SJSA1 (cell line): ENCODE data around the gene MPPED2. TPM values are rescaled to one million over a fixed set of nuclear protein-coding genes. Genes with fewer than 3 reads are reported as not detected.

Source experiments
- DNase-seq, 2 experiments: peaks; one replicate each; pipeline ENCODE4 v3.0.0-alpha.2; 2015 to 2020; ENCODE audit warnings: low spot score in 2 of 2, low read depth in 1 of 2
- H3K27ac ChIP-seq: fragments of 250-450 bp; sonication (Bioruptor Pico); 2 replicates; pipeline ENCODE4 v1.5.1; 2020; ENCODE audit warnings: mild to moderate bottlenecking, moderate library complexity
- H3K27me3 ChIP-seq: fragments of 250-450 bp; sonication (Bioruptor Pico); replicated peaks from 2 replicates; pipeline ENCODE4 v1.5.1; 2020; ENCODE audit warnings: mild to moderate bottlenecking, moderate library complexity
- H3K36me3 ChIP-seq: fragments of 250-450 bp; sonication (Bioruptor Pico); 2 replicates; pipeline ENCODE4 v1.5.1; 2020; ENCODE audit warnings: mild to moderate bottlenecking
- H3K4me1 ChIP-seq: fragments of 250-450 bp; sonication (Bioruptor Pico); replicated peaks from 2 replicates; pipeline ENCODE4 v1.6.1; 2021; ENCODE audit warnings: mild to moderate bottlenecking
- H3K4me3 ChIP-seq: fragments of 250-450 bp; sonication (Bioruptor Pico); 2 replicates; pipeline ENCODE4 v1.5.1; 2020; ENCODE audit warnings: mild to moderate bottlenecking
- H3K9me3 ChIP-seq: fragments of 250-450 bp; sonication (Bioruptor Pico); replicated peaks from 2 replicates; pipeline ENCODE4 v1.5.1; 2020; ENCODE audit warnings: mild to moderate bottlenecking
- total RNA-seq: library from RNA; depleted of rRNA; stranded (reverse); fragments of >200 nt; shearing (Covaris generic); gene quantifications from 2 replicates; pipeline ENCODE4 v1.2.3, GENCODE V29; 2014

The MPPED2 gene
- total RNA-seq, 1 experiment from 2014 or later = not detected

- H3K4me3 ChIP-seq = no peak overlapping the region
- H3K27me3 ChIP-seq = peaks cover 15% of the 10 kb centered on the region
- H3K4me1 ChIP-seq = no peaks in the 10 kb centered on the region
- no peaks in the 10 kb centered on the region for H3K9me3 ChIP-seq
- H3K36me3 ChIP-seq = no peaks in the 10 kb centered on the region
- no peak overlapping the region for H3K27ac ChIP-seq
- no peak for DNase-seq
Observed at GRCh38 chr11:30535818-30536217, 50.3 kb downstream of the MPPED2 start.

- Histone ChIP-seq H3K9me3 (no peaks in the 10 kb centered on the region), H3K36me3 (no peaks in the 10 kb centered on the region), H3K4me1 (no peaks in the 10 kb centered on the region), H3K27me3 (peaks cover 15% of the 10 kb centered on the region), H3K4me3 (no peak overlapping the region), H3K27ac (no peak overlapping the region)
- DNase-seq = no peak
Observed at GRCh38 chr11:30533445-30533947, 52.7 kb downstream of the MPPED2 start.

GRCh38 chr11:30527566-30527965, 58.6 kb downstream of the MPPED2 start:
- Histone ChIP-seq H3K9me3 (no peaks in the 10 kb centered on the region), H3K27ac (no peak overlapping the region), H3K4me3 (no peak overlapping the region), H3K36me3 (no peaks in the 10 kb centered on the region), H3K4me1 (no peaks in the 10 kb centered on the region), H3K27me3 (0 out of 2 replicates have a peak, but pooled peaks cover 4% of the 10 kb centered on the region)
- no peak for DNase-seq

GRCh38 chr11:30526558-30526957, 59.6 kb downstream of the MPPED2 start:
- 0 out of 2 replicates have a peak, but pooled peaks cover under 1% of the 10 kb centered on the region for H3K27me3 ChIP-seq
- H3K4me1 ChIP-seq = no peaks in the 10 kb centered on the region
- H3K27ac ChIP-seq = no peak overlapping the region
- H3K9me3 ChIP-seq = no peaks in the 10 kb centered on the region
- H3K4me3 ChIP-seq = no peak overlapping the region
- no peak for DNase-seq
- no peaks in the 10 kb centered on the region for H3K36me3 ChIP-seq

GRCh38 chr11:30522536-30523243, 63.5 kb downstream of the MPPED2 start:
- Histone ChIP-seq H3K9me3 (no peaks in the 10 kb centered on the region), H3K27ac (no peak overlapping the region), H3K36me3 (no peaks in the 10 kb centered on the region)

GRCh38 chr11:30521297-30522071, 64.7 kb downstream of the MPPED2 start:
- H3K9me3 ChIP-seq = no peaks in the 10 kb centered on the region
- no peaks in the 10 kb centered on the region for H3K4me1 ChIP-seq
- no peak overlapping the region for H3K27ac ChIP-seq
- no peak for DNase-seq
- no peak overlapping the region for H3K4me3 ChIP-seq
- H3K36me3 ChIP-seq = no peaks in the 10 kb centered on the region
- no peaks in the 10 kb centered on the region; the same call in 1 of the 2 replicates for H3K27me3 ChIP-seq

More at GRCh38 chr11:30522536-30523243, 63.5 kb downstream of the MPPED2 start:
- no peak overlapping the region for H3K4me3 ChIP-seq
- no peak for DNase-seq
- no peaks in the 10 kb centered on the region; the same call in 1 of the 2 replicates for H3K27me3 ChIP-seq
- no peaks in the 10 kb centered on the region for H3K4me1 ChIP-seq

GRCh38 chr11:30513087-30513486, 73.1 kb downstream of the MPPED2 start:
- H3K9me3 ChIP-seq = no peaks in the 10 kb centered on the region
- no peaks in the 10 kb centered on the region for H3K36me3 ChIP-seq
- DNase-seq = no peak
- no peaks in the 10 kb centered on the region for H3K27me3 ChIP-seq
- H3K27ac ChIP-seq = no peak overlapping the region
- H3K4me1 ChIP-seq = no peaks in the 10 kb centered on the region
- H3K4me3 ChIP-seq = no peak overlapping the region

- Histone ChIP-seq H3K27ac (no peak overlapping the region), H3K9me3 (no peaks in the 10 kb centered on the region), H3K27me3 (no peaks in the 10 kb centered on the region), H3K4me3 (no peak overlapping the region), H3K4me1 (no peaks in the 10 kb centered on the region), H3K36me3 (no peaks in the 10 kb centered on the region)
- no peak for DNase-seq
Observed at GRCh38 chr11:30511408-30511807, 74.7 kb downstream of the MPPED2 start.

GRCh38 chr11:30510750-30511149, 75.4 kb downstream of the MPPED2 start:
- Histone ChIP-seq H3K27me3 (no peaks in the 10 kb centered on the region), H3K27ac (no peak overlapping the region), H3K36me3 (no peaks in the 10 kb centered on the region), H3K4me1 (no peaks in the 10 kb centered on the region), H3K4me3 (no peak overlapping the region), H3K9me3 (no peaks in the 10 kb centered on the region)
- no peak for DNase-seq

GRCh38 chr11:30509364-30509763, 76.8 kb downstream of the MPPED2 start:
- H3K4me3 ChIP-seq = no peak overlapping the region
- DNase-seq = no peak
- H3K36me3 ChIP-seq = no peaks in the 10 kb centered on the region
- H3K27ac ChIP-seq = no peak overlapping the region
- no peaks in the 10 kb centered on the region for H3K9me3 ChIP-seq
- H3K4me1 ChIP-seq = no peaks in the 10 kb centered on the region
- no peaks in the 10 kb centered on the region; the same call in 1 of the 2 replicates for H3K27me3 ChIP-seq

GRCh38 chr11:30508594-30508993, 77.6 kb downstream of the MPPED2 start:
- H3K4me1 ChIP-seq = no peaks in the 10 kb centered on the region
- H3K9me3 ChIP-seq = no peaks in the 10 kb centered on the region
- H3K27me3 ChIP-seq = no peaks in the 10 kb centered on the region; the same call in 1 of the 2 replicates
- H3K4me3 ChIP-seq = no peak overlapping the region
- no peak overlapping the region for H3K27ac ChIP-seq
- no peaks in the 10 kb centered on the region for H3K36me3 ChIP-seq
- DNase-seq = no peak

- Histone ChIP-seq H3K27me3 (no peaks in the 10 kb centered on the region; the same call in 1 of the 2 replicates), H3K27ac (no peak overlapping the region), H3K4me3 (no peak overlapping the region), H3K36me3 (no peaks in the 10 kb centered on the region), H3K4me1 (no peaks in the 10 kb centered on the region), H3K9me3 (no peaks in the 10 kb centered on the region)
- no peak for DNase-seq
Observed at GRCh38 chr11:30505603-30506002, 80.5 kb downstream of the MPPED2 start.

- Histone ChIP-seq H3K4me1 (no peaks in the 10 kb centered on the region), H3K9me3 (no peaks in the 10 kb centered on the region)
Observed at GRCh38 chr11:30504468-30504867, 81.7 kb downstream of the MPPED2 start.

GRCh38 chr11:30503156-30503555, 83.0 kb downstream of the MPPED2 start:
- Histone ChIP-seq H3K36me3 (no peaks in the 10 kb centered on the region), H3K27ac (no peak overlapping the region), H3K9me3 (no peaks in the 10 kb centered on the region), H3K4me1 (no peaks in the 10 kb centered on the region), H3K27me3 (no peaks in the 10 kb centered on the region; the same call in 1 of the 2 replicates), H3K4me3 (no peak overlapping the region)
- DNase-seq = no peak

More at GRCh38 chr11:30504468-30504867, 81.7 kb downstream of the MPPED2 start:
- Histone ChIP-seq H3K36me3 (no peaks in the 10 kb centered on the region), H3K27ac (no peak overlapping the region), H3K27me3 (no peaks in the 10 kb centered on the region; the same call in 1 of the 2 replicates), H3K4me3 (no peak overlapping the region)
- no peak for DNase-seq
